A549 (cell line): ENCODE data around the gene NSD1. TPM values are rescaled to one million over a fixed set of nuclear protein-coding genes. Genes with fewer than 3 reads are reported as not detected.

Experiments
- ATAC-seq, 2 experiments: fragments of 200-7000 bp in 1 of 2; fragments of >200 bp in 1 of 2; cut with Nextera tagmentation in 1 of 2; cut with Tn5 transposase in 1 of 2; 3 replicates each; pipeline versions ENCODE4 v1.8.0 to v1.9.1; 2018 to 2020; ENCODE audit warnings: mild to moderate bottlenecking in 1 of 2, moderate library complexity in 1 of 2
- CTCF ChIA-PET: fragments of 300-600 bp; sonication (Branson Sonifier 250); formaldehyde crosslinking; extraction: SDS; loops from one replicate; lab custom pipeline; 2021; ENCODE audit warnings: antibody characterized with exemption, inconsistent platforms; lab: Yijun Ruan, JAX
- POLR2A ChIA-PET: fragments of 350-600 bp; formaldehyde crosslinking; extraction: SDS; loops from one replicate; lab custom pipeline; 2021; ENCODE audit warnings: antibody characterized with exemption, inconsistent platforms; lab: Yijun Ruan, JAX
- DNase-seq, 2 experiments: peaks; one replicate each; pipeline versions ENCODE4 v3.0.0 to v3.0.0-alpha.2; 2011 to 2016; ENCODE audit warnings: low read depth in 1 of 2, low spot score in 1 of 2
- FAIRE-seq: peaks from 2 replicates; lab custom pipeline; 2011; peaks lifted over from hg19 to GRCh38; lab: Jason Lieb, UNC
- H3K27ac ChIP-seq, 2 experiments: fragments of >200 bp; sonication (Bioruptor Twin); formaldehyde crosslinking; 3 replicates each; pipeline ENCODE4 v1.5.1; 2016 to 2017
- H3K4me1 ChIP-seq: fragments of >200 bp; sonication (Bioruptor Twin); formaldehyde crosslinking; 3 replicates; pipeline ENCODE4 v1.6.1; 2016
- H3K4me2 ChIP-seq: fragments of >200 bp; sonication (Bioruptor Twin); formaldehyde crosslinking; 3 replicates; pipeline ENCODE4 v1.6.1; 2016
- H3K4me3 ChIP-seq: fragments of >200 bp; sonication (Bioruptor Twin); formaldehyde crosslinking; 3 replicates; pipeline ENCODE4 v1.5.1; 2016
- H3K9me3 ChIP-seq: fragments of >200 bp; sonication (Bioruptor Twin); formaldehyde crosslinking; 3 replicates; pipeline ENCODE4 v1.6.1; 2016
- BHLHE40 ChIP-seq: IDR thresholded peaks from 2 replicates; pipeline ENCODE4 v1.6.1; 2012; ENCODE audit warnings: low read depth, low read length, inconsistent platforms
- CBX2 ChIP-seq: fragments of 200-600 bp; sonication (generic); IDR thresholded peaks from 2 replicates; pipeline ENCODE4 v1.6.1; 2016; ENCODE audit warnings: low read depth, mild to moderate bottlenecking, borderline replicate concordance
- CBX8 ChIP-seq: fragments of 200-600 bp; sonication (generic); IDR thresholded peaks from 2 replicates; pipeline ENCODE4 v1.6.1; 2016
- CEBPB ChIP-seq, 2 experiments: fragments of >200 bp in 1 of 2; sonication (Bioruptor Twin) in 1 of 2; formaldehyde crosslinking in 1 of 2; IDR thresholded peaks; 2 replicates each; pipeline ENCODE4 v1.6.1; 2012 to 2016
- CHD2 ChIP-seq: fragments of 150-350 bp; IDR thresholded peaks from 2 replicates; pipeline ENCODE4 v1.6.1; 2014; ENCODE audit warnings: low read length; ENCODE audit not compliant: partially characterized antibody
- CHD4 ChIP-seq: fragments of 200-600 bp; sonication (generic); IDR thresholded peaks from 2 replicates; pipeline ENCODE4 v1.6.1; 2016; ENCODE audit warnings: antibody characterized with exemption, mild to moderate bottlenecking, borderline replicate concordance
- EHF ChIP-seq: fragments of 250-450 bp; sonication (Bioruptor Pico); IDR thresholded peaks from 2 replicates; pipeline ENCODE4 v1.5.0; 2020; ENCODE audit warnings: mild to moderate bottlenecking
- FOSB ChIP-seq: fragments of 250-450 bp; sonication (Bioruptor Pico); IDR thresholded peaks from 2 replicates; pipeline ENCODE4 v1.5.0; 2020; ENCODE audit warnings: mild to moderate bottlenecking, moderate library complexity
- GATA3 ChIP-seq: IDR thresholded peaks from 2 replicates; pipeline ENCODE4 v1.6.1; 2012; ENCODE audit warnings: borderline replicate concordance
- HDAC2 ChIP-seq: fragments of 200-600 bp; sonication (generic); IDR thresholded peaks from 2 replicates; pipeline ENCODE4 v1.6.1; 2016
- JUN ChIP-seq, 2 experiments: fragments of >200 bp; sonication (Bioruptor Twin); formaldehyde crosslinking; IDR thresholded peaks; 2 replicates in 1 of 2; 3 replicates in 1 of 2; pipeline ENCODE4 v1.6.1; 2016 to 2017
- JUNB ChIP-seq: fragments of >200 bp; sonication (Bioruptor Twin); formaldehyde crosslinking; IDR thresholded peaks from 2 replicates; pipeline ENCODE4 v1.6.1; 2016
- MAX ChIP-seq: IDR thresholded peaks from 2 replicates; pipeline ENCODE4 v1.6.1; 2012
- MAZ ChIP-seq: fragments of 150-350 bp; IDR thresholded peaks from 2 replicates; pipeline ENCODE4 v1.6.1; 2014; ENCODE audit warnings: antibody characterized with exemption, low read depth, low read length, borderline replicate concordance
- MYC ChIP-seq: IDR thresholded peaks from 2 replicates; pipeline ENCODE4 v1.6.1; 2012; ENCODE audit warnings: mild to moderate bottlenecking, inconsistent platforms, low read length, improper control_type of control experiment, borderline replicate concordance
- NFE2L2 ChIP-seq: fragments of 150-350 bp; conservative IDR thresholded peaks from 2 replicates; pipeline ENCODE4 v1.6.1; 2014; ENCODE audit warnings: low read length
- NPAS2 ChIP-seq: fragments of 250-450 bp; sonication (Bioruptor Pico); IDR thresholded peaks from 2 replicates; pipeline ENCODE4 v1.8.0; 2022; ENCODE audit warnings: mild to moderate bottlenecking, moderate library complexity, borderline replicate concordance
- NR3C1 ChIP-seq: fragments of >200 bp; sonication (Bioruptor Twin); formaldehyde crosslinking; IDR thresholded peaks from 3 replicates; pipeline ENCODE4 v1.6.1; 2017
- PHF8 ChIP-seq: fragments of 200-600 bp; sonication (generic); IDR thresholded peaks from 2 replicates; pipeline ENCODE4 v1.6.1; 2016; ENCODE audit warnings: low read depth, mild to moderate bottlenecking, antibody characterized with exemption, moderate library complexity, borderline replicate concordance
- POLR2A ChIP-seq: IDR thresholded peaks from 2 replicates; pipeline ENCODE4 v1.6.1; 2012; ENCODE audit warnings: mild to moderate bottlenecking, low read length
- RAD21 ChIP-seq, 2 experiments: fragments of >200 bp in 1 of 2; sonication (Bioruptor Twin) in 1 of 2; formaldehyde crosslinking in 1 of 2; IDR thresholded peaks in 1 of 2; conservative IDR thresholded peaks in 1 of 2; 2 replicates in 1 of 2; 3 replicates in 1 of 2; pipeline ENCODE4 v1.6.1; 2012 to 2018; ENCODE audit warnings: inconsistent platforms in 1 of 2
- SMC3 ChIP-seq: fragments of >200 bp; sonication (Bioruptor Twin); formaldehyde crosslinking; IDR thresholded peaks from 3 replicates; pipeline ENCODE4 v1.6.1; 2018; ENCODE audit warnings: inconsistent platforms
- TFCP2L1 ChIP-seq: fragments of 250-450 bp; sonication (Bioruptor Pico); IDR thresholded peaks from 2 replicates; pipeline ENCODE4 v1.5.0; 2021; ENCODE audit warnings: mild to moderate bottlenecking
- TP53 ChIP-seq: fragments of 250-450 bp; sonication (Bioruptor Pico); IDR thresholded peaks from 2 replicates; pipeline ENCODE4 v1.5.0; 2021; ENCODE audit warnings: mild to moderate bottlenecking, moderate library complexity
- ZNF302 ChIP-seq: fragments of 250-450 bp; sonication (Bioruptor Pico); IDR thresholded peaks from 2 replicates; pipeline ENCODE4 v1.9.0; 2021; ENCODE audit warnings: inconsistent platforms, mild to moderate bottlenecking, moderate library complexity
- ZSCAN20 ChIP-seq: fragments of 250-450 bp; sonication (Bioruptor Pico); IDR thresholded peaks from 2 replicates; pipeline ENCODE4 v1.8.0; 2022; ENCODE audit warnings: mild to moderate bottlenecking, moderate library complexity
- WGBS: methylation state at CpG from one replicate; pipeline ENCODE4 v1.1.6; 2017; ENCODE audit errors: missing lambda C conversion rate; 5-methylcytosine and 5-hydroxymethylcytosine counted together
- polyA plus RNA-seq, 4 experiments: library from polyadenylated mRNA; depleted of rRNA in 3 of 4; stranded (reverse); fragments of >200 nt; fragmentation: RNase III in 1 of 4; extraction: RNeasy Plus Mini Kit Qiagen cat#74134 plus additional on column Dnase treatment in 1 of 4; gene quantifications; 2 replicates in 3 of 4; 3 replicates in 1 of 4; pipeline ENCODE4 v1.2.3, GENCODE V29; 2011 to 2017
- TF ChIP-seq, protein P1 (sequence below): fragments of 250-450 bp; sonication (Bioruptor Pico); IDR thresholded peaks from 2 replicates; pipeline ENCODE4 v1.5.0; 2021; ENCODE audit warnings: mild to moderate bottlenecking, moderate library complexity, borderline replicate concordance
- TF ChIP-seq, protein P2 (sequence below): fragments of >200 bp; sonication (Bioruptor Twin); formaldehyde crosslinking; IDR thresholded peaks from 2 replicates; pipeline ENCODE4 v1.6.1; 2016
- TF ChIP-seq, protein P3 (sequence below): IDR thresholded peaks from 2 replicates; pipeline ENCODE4 v1.6.1; 2012
- TF ChIP-seq, protein P4 (sequence below): fragments of 450-650 bp; IDR thresholded peaks from 2 replicates; pipeline ENCODE4 v1.6.1; 2014; ENCODE audit warnings: antibody characterized with exemption

The NSD1 gene
- polyA plus RNA-seq, 2 of the 4 experiments (the other 2 are of a cell fraction) = 16.3 to 38.2 TPM

- TF ChIP-seq MAZ (no peak), CBX8 (no peak)
Measured at GRCh38 chr5:177300951-177301350, 167.4 kb downstream of the NSD1 start (continued).

GRCh38 chr5:177301503-177302165, 168.1 kb downstream of the NSD1 start:
- ChIA-PET CTCF (interaction anchor here (0.5 to 4.6 kb wide), 6 partner anchors 8 to 189 kb away, joined by 3 to 24 read pairs (median 4); no protein-coding TSS in a partner anchor), POLR2A (interaction anchor here (0.6 kb wide), 2 partner anchors 17 to 155 kb away, joined by 3 to 4 read pairs; no protein-coding TSS in a partner anchor)
- no peaks in the 10 kb centered on the region for H3K9me3 ChIP-seq
- FAIRE-seq = no peak
- no peak; a peak in 1 of 6 replicates for ATAC-seq
- TF ChIP-seq CEBPB (IDR thresholded peaks at IDR 0.05) = no peak
- TF ChIP-seq CHD2 = no peak
- no peak for TF ChIP-seq ZNF302 (CRISPR knock-in tag)
- TF ChIP-seq PHF8 = no peak
- no peak for TF ChIP-seq NR3C1
- TF ChIP-seq, protein P1, sequence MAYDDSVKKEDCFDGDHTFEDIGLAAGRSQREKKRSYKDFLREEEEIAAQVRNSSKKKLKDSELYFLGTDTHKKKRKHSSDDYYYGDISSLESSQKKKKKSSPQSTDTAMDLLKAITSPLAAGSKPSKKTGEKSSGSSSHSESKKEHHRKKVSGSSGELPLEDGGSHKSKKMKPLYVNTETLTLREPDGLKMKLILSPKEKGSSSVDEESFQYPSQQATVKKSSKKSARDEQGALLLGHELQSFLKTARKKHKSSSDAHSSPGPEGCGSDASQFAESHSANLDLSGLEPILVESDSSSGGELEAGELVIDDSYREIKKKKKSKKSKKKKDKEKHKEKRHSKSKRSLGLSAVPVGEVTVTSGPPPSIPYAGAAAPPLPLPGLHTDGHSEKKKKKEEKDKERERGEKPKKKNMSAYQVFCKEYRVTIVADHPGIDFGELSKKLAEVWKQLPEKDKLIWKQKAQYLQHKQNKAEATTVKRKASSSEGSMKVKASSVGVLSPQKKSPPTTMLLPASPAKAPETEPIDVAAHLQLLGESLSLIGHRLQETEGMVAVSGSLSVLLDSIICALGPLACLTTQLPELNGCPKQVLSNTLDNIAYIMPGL (CRISPR knock-in tag) = no peak
- TF ChIP-seq MYC = no peak
- no peak for TF ChIP-seq ZSCAN20 (CRISPR knock-in tag)
- no peak for TF ChIP-seq RAD21 (conservative IDR thresholded peaks at IDR 0.05 in 1 of 2, IDR thresholded peaks at IDR 0.05 in 1 of 2)
- no peak for TF ChIP-seq CBX2
- no peak for TF ChIP-seq NPAS2 (CRISPR knock-in tag)
- TF ChIP-seq, protein P2, sequence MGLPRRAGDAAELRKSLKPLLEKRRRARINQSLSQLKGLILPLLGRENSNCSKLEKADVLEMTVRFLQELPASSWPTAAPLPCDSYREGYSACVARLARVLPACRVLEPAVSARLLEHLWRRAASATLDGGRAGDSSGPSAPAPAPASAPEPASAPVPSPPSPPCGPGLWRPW = no peak
- no peak for TF ChIP-seq NFE2L2
- no peak for TF ChIP-seq JUNB
- TF ChIP-seq POLR2A = no peak
- no peak for TF ChIP-seq SMC3
- TF ChIP-seq HDAC2 = no peak
- TF ChIP-seq BHLHE40 = no peak
- TF ChIP-seq, all 56 proteins: peak for 0
- Histone ChIP-seq H3K4me1 (peaks cover 42% of the 10 kb centered on the region), H3K27ac (no peak overlapping the region), H3K4me3 (no peak overlapping the region), H3K4me2 (peak overlapping the region; percentile 89; the same call in 1 of the 3 replicates)
- 74% methylated on average over 7 of the region's 7 CpGs for WGBS
- DNase-seq = no peak

- CTCF ChIA-PET = interaction anchor here (0.5 to 4.6 kb wide), 5 partner anchors 7 to 189 kb away, joined by 3 to 24 read pairs (median 4); no protein-coding TSS in a partner anchor
- TF ChIP-seq, protein P1 (CRISPR knock-in tag) = no peak
- TF ChIP-seq CHD4 (no peak), NR3C1 (no peak), EHF (CRISPR knock-in tag) (no peak), GATA3 (no peak), JUN (IDR thresholded peaks at IDR 0.05) (no peak), TP53 (CRISPR knock-in tag) (no peak), FOSB (CRISPR knock-in tag) (no peak), NPAS2 (CRISPR knock-in tag) (no peak), TFCP2L1 (CRISPR knock-in tag) (no peak), MAX (no peak)
- TF ChIP-seq, protein P3, sequence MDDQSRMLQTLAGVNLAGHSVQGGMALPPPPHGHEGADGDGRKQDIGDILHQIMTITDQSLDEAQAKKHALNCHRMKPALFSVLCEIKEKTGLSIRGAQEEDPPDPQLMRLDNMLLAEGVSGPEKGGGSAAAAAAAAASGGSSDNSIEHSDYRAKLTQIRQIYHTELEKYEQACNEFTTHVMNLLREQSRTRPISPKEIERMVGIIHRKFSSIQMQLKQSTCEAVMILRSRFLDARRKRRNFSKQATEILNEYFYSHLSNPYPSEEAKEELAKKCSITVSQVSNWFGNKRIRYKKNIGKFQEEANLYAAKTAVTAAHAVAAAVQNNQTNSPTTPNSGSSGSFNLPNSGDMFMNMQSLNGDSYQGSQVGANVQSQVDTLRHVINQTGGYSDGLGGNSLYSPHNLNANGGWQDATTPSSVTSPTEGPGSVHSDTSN = no peak
- TF ChIP-seq, protein P4, sequence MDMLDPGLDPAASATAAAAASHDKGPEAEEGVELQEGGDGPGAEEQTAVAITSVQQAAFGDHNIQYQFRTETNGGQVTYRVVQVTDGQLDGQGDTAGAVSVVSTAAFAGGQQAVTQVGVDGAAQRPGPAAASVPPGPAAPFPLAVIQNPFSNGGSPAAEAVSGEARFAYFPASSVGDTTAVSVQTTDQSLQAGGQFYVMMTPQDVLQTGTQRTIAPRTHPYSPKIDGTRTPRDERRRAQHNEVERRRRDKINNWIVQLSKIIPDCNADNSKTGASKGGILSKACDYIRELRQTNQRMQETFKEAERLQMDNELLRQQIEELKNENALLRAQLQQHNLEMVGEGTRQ = no peak
Measured at GRCh38 chr5:177302354-177303110, 169.0 kb downstream of the NSD1 start.

More at GRCh38 chr5:177302354-177303110, 169.0 kb downstream of the NSD1 start:
- peak overlapping the region; percentile 89 for H3K4me2 ChIP-seq
- peak overlapping the region; percentile 95 to 96 for H3K27ac ChIP-seq
- no peak for DNase-seq
- FAIRE-seq = no peak
- H3K4me3 ChIP-seq = peak overlapping the region; percentile 68
- WGBS = 79% methylated on average over 22 of the region's 24 CpGs
- POLR2A ChIA-PET = interaction anchor here (0.6 kb wide), 1 partner anchor 155 kb away, joined by 4 read pairs; no protein-coding TSS in a partner anchor
- no peaks in the 10 kb centered on the region for H3K9me3 ChIP-seq
- ATAC-seq = peak; percentile 3 to 35; a peak in 3 of 6 replicates
- H3K4me1 ChIP-seq = peaks cover 42% of the 10 kb centered on the region
